GM12878 (cell line): ENCODE measurements around the gene JAGN1. TPM values are rescaled to one million over a fixed set of nuclear protein-coding genes. Genes with fewer than 3 reads are reported as not detected.
"Not testable (repeated sequence)": the region's sequence is repeated elsewhere in the genome, so short reads cannot be mapped to it uniquely, and the experiment has no call there.

Source experiments
- ATAC-seq: fragments of 200-7000 bp; cut with Tn5 transposase; 3 replicates; pipeline ENCODE4 v1.9.1; 2020; ENCODE audit warnings: mild to moderate bottlenecking, moderate library complexity
- BruUV-seq: library from RNA; stranded (reverse); fragments of 400-500 nt; replicated peaks from 2 replicates; lab custom pipeline; 2021; lab: Mats Ljungman, UMichigan
- CTCF ChIA-PET: fragments of 300-600 bp; sonication (Branson Sonifier 250); formaldehyde crosslinking; extraction: SDS; loops from one replicate; lab custom pipeline; 2021; ENCODE audit warnings: inconsistent platforms; lab: Yijun Ruan, JAX
- POLR2A ChIA-PET: fragments of 350-600 bp; formaldehyde crosslinking; extraction: SDS; loops from one replicate; lab custom pipeline; 2021; ENCODE audit warnings: inconsistent platforms; lab: Charles Lee
- RAD21 ChIA-PET: fragments of 300-600 bp; sonication (Branson Sonifier 250); formaldehyde crosslinking; loops from one replicate; lab custom pipeline; 2023; ENCODE audit warnings: antibody characterized with exemption; ENCODE audit not compliant: unreplicated experiment; lab: Charles Lee
- SMC1A ChIA-PET: fragments of 300-600 bp; sonication (Branson Sonifier 250); formaldehyde crosslinking; loops from one replicate; lab custom pipeline; 2023; ENCODE audit not compliant: unreplicated experiment, uncharacterized antibody; lab: Charles Lee
- DNase-seq: peaks from one replicate; pipeline ENCODE4 v3.0.0-alpha.2; 2011; ENCODE audit warnings: low read depth, low spot score
- FAIRE-seq: peaks from 3 replicates; lab custom pipeline; 2011; peaks lifted over from hg19 to GRCh38; lab: Jason Lieb, UNC
- H2AFZ ChIP-seq: 2 replicates; pipeline ENCODE4 v1.6.0; 2011; ENCODE audit warnings: low read depth, low read length, control low read depth; ENCODE audit not compliant: control insufficient read depth
- H3K27ac ChIP-seq: 2 replicates; pipeline ENCODE4 v1.5.1; 2011; ENCODE audit warnings: control low read depth; ENCODE audit not compliant: control insufficient read depth, insufficient read depth
- H3K27me3 ChIP-seq, 2 experiments: replicated peaks in 1 of 2; 2 replicates each; pipeline versions ENCODE4 v1.6.0 to v1.6.1; 2011; ENCODE audit warnings: low read length in 1 of 2; ENCODE audit not compliant: control insufficient read depth in 2 of 2, insufficient read depth in 2 of 2
- H3K36me3 ChIP-seq, 2 experiments: 2 replicates each; pipeline ENCODE4 v1.5.1; 2011; ENCODE audit warnings: low read length in 1 of 2; ENCODE audit not compliant: control insufficient read depth in 2 of 2, insufficient read depth in 2 of 2
- H3K4me1 ChIP-seq: 2 replicates; pipeline ENCODE4 v1.6.1; 2011; ENCODE audit warnings: mild to moderate bottlenecking, low read length, moderate library complexity, mixed read lengths; ENCODE audit not compliant: control insufficient read depth, insufficient read depth
- H3K4me2 ChIP-seq: 2 replicates; pipeline ENCODE4 v1.6.0; 2011; ENCODE audit warnings: control low read depth; ENCODE audit not compliant: control insufficient read depth, insufficient read depth
- H3K4me3 ChIP-seq: fragments of 200-600 bp; sonication (generic); 2 replicates; pipeline ENCODE4 v1.5.1; 2016
- H3K79me2 ChIP-seq: 2 replicates; pipeline ENCODE4 v1.6.0; 2011; ENCODE audit warnings: low read length; ENCODE audit not compliant: control insufficient read depth, insufficient read depth
- H3K9ac ChIP-seq: 2 replicates; pipeline ENCODE4 v1.8.0; 2011; ENCODE audit warnings: low read length, control low read depth, mixed read lengths; ENCODE audit not compliant: control insufficient read depth, insufficient read depth
- H3K9me3 ChIP-seq: replicated peaks from 3 replicates; pipeline ENCODE4 v1.5.1; 2011; ENCODE audit warnings: mild to moderate bottlenecking, low read length; ENCODE audit not compliant: control insufficient read depth, insufficient read depth
- H4K20me1 ChIP-seq: 2 replicates; pipeline ENCODE4 v1.6.0; 2011; ENCODE audit not compliant: control insufficient read depth, insufficient read depth
- ASH2L ChIP-seq: fragments of 300-600, 200-600 bp; sonication (generic); IDR thresholded peaks from 2 replicates; pipeline ENCODE4 v1.6.1; 2017; ENCODE audit warnings: low read depth, mild to moderate bottlenecking, borderline replicate concordance
- BMI1 ChIP-seq: fragments of 450-650 bp; IDR thresholded peaks from 2 replicates; pipeline ENCODE4 v1.6.1; 2016; ENCODE audit warnings: mild to moderate bottlenecking, moderate library complexity, borderline replicate concordance
- CBX5 ChIP-seq: sonication (generic); IDR thresholded peaks from 2 replicates; pipeline ENCODE4 v1.6.1; 2016; ENCODE audit warnings: low read depth, moderate library complexity, mild to moderate bottlenecking, inconsistent platforms
- HCFC1 ChIP-seq: fragments of 150-350 bp; IDR thresholded peaks from 2 replicates; pipeline ENCODE4 v1.6.1; 2014; ENCODE audit warnings: low read length
- LARP7 ChIP-seq: fragments of 450-650 bp; IDR thresholded peaks from 2 replicates; pipeline ENCODE4 v1.6.1; 2017; ENCODE audit warnings: mild to moderate bottlenecking
- NFIC ChIP-seq: IDR thresholded peaks from 2 replicates; pipeline ENCODE4 v1.6.1; 2012; ENCODE audit warnings: low read depth, mild to moderate bottlenecking, inconsistent platforms, low read length, moderate library complexity
- NR2C1 ChIP-seq: fragments of 450-650 bp; IDR thresholded peaks from 2 replicates; pipeline ENCODE4 v1.6.1; 2017; ENCODE audit warnings: antibody characterized with exemption, mild to moderate bottlenecking, moderate library complexity
- POLR2AphosphoS5 ChIP-seq: IDR thresholded peaks from 2 replicates; pipeline ENCODE4 v1.6.1; 2011; ENCODE audit warnings: mild to moderate bottlenecking, low read length, inconsistent platforms
- RFX5 ChIP-seq: IDR thresholded peaks from 2 replicates; pipeline ENCODE4 v1.6.1; 2011; ENCODE audit warnings: low read depth, low read length, improper control_type of control experiment
- STAT3 ChIP-seq: IDR thresholded peaks from 2 replicates; pipeline ENCODE4 v1.6.1; 2011; ENCODE audit warnings: low read depth, low read length, improper control_type of control experiment
- TAF1 ChIP-seq: IDR thresholded peaks from 2 replicates; pipeline ENCODE4 v1.6.1; 2011; ENCODE audit warnings: mild to moderate bottlenecking, low read depth, low read length, borderline replicate concordance
- TCF12 ChIP-seq: IDR thresholded peaks from 2 replicates; pipeline ENCODE4 v1.6.1; 2011; ENCODE audit warnings: low read depth, mild to moderate bottlenecking, low read length
- ZNF274 ChIP-seq: IDR thresholded peaks from one replicate; pipeline ENCODE4 v1.8.0; 2011; ENCODE audit not compliant: insufficient read length, insufficient read depth
- WGBS: methylation state at CpG from one replicate; pipeline ENCODE4 v1.1.6; 2016; ENCODE audit warnings: low lambda C conversion rate; ENCODE audit not compliant: insufficient replicate concordance, insufficient coverage; ENCODE audit errors: missing lambda C conversion rate; 5-methylcytosine and 5-hydroxymethylcytosine counted together
- in situ Hi-C: fragments of 300-500 bp; cut with MboI; formaldehyde crosslinking; loops from 9 replicates; pipeline ENCODE4 v1.14.3; 2018; ENCODE audit warnings: mixed read lengths
- intact Hi-C: fragments of 100-400 bp; cut with micrococcal nuclease; formaldehyde crosslinking; loops from one replicate; pipeline ENCODE4 v1.14.2; 2022; ENCODE audit not compliant: unreplicated experiment
- polyA plus RNA-seq, 11 experiments: library from polyadenylated mRNA; depleted of rRNA in 4 of 11; unstranded in 6 of 11; stranded (reverse) in 5 of 11; fragments of >200 nt; fragmentation: Nextera tagmentation in 4 of 11; fragmentation: Illumina TruSeq in 1 of 11; extraction: Ambion mirVana in 4 of 11; extraction: Trizol in 1 of 11; gene quantifications; 1 replicate in 1 of 11; 2 replicates in 10 of 11; pipeline versions ENCODE4 v1.2.1 to v1.2.3, GENCODE V29; 2011 to 2016; ENCODE audit warnings: inconsistent platforms in 2 of 11, missing spikeins in 2 of 11, low read depth in 1 of 11
- total RNA-seq, 4 experiments: library from RNA; depleted of rRNA in 3 of 4; stranded (reverse); fragments of >200 nt in 3 of 4; fragmentation: Illumina TruSeq in 1 of 4; extraction: Trizol in 1 of 4; gene quantifications; 2 replicates each; pipeline versions ENCODE4 v1.2.1 to v1.2.3, GENCODE V29; 2013 to 2021

The JAGN1 gene
- total and polyA plus RNA-seq, 10 of the 15 experiments (the other 5 are each of a cell fraction or from before 2014, with no cell fraction given) = 23.3 to 56.0 (median 35.4) TPM

- FAIRE-seq (no peak), ATAC-seq (no peak), DNase-seq (no peak)
- H3K4me3 ChIP-seq = no peak overlapping the region
- 48% methylated on average over 6 of the region's 6 CpGs for WGBS
- ChIA-PET SMC1A (interaction anchor here (1.2 kb wide), 1 partner anchor 84 kb away, joined by 3 read pairs; no protein-coding TSS in a partner anchor), POLR2A (interaction anchor here (0.6 kb wide), 1 partner anchor 345 kb away, joined by 3 read pairs; no protein-coding TSS in a partner anchor), CTCF (interaction anchor here (1.5 to 4.2 kb wide), 2 partner anchors 33 to 85 kb away, joined by 4 to 24 read pairs; partner anchors contain the start of genes CIDEC and CRELD1), RAD21 (interaction anchor here (1.4 to 1.6 kb wide), 2 partner anchors 86 to 475 kb away, joined by 5 to 6 read pairs; partner anchors contain the start of gene CRELD1)
- H3K4me2 ChIP-seq = no peak overlapping the region
- H3K79me2 ChIP-seq = peaks cover 8% of the 10 kb centered on the region
- H3K4me1 ChIP-seq = peaks cover 11% of the 10 kb centered on the region
- intact Hi-C loops (no loop called here), in situ Hi-C loops (no loop called here)
- H3K27me3 ChIP-seq = no peaks in the 10 kb centered on the region
- no peak overlapping the region for H3K9ac ChIP-seq
- no peaks in the 10 kb centered on the region for H3K36me3 ChIP-seq
- no peaks in the 10 kb centered on the region for H3K9me3 ChIP-seq
- H4K20me1 ChIP-seq = no peaks in the 10 kb centered on the region
- H2AFZ ChIP-seq = no peak overlapping the region
- no TSS peak for BruUV-seq
- TF ChIP-seq STAT3 = no peak
- no peak for TF ChIP-seq ASH2L
- TF ChIP-seq ZNF274 = no peak
- no peak for TF ChIP-seq TCF12
- no peak for TF ChIP-seq TAF1
- no peak for TF ChIP-seq NFIC
- no peak for TF ChIP-seq RFX5
- TF ChIP-seq HCFC1 = no peak
- TF ChIP-seq BMI1 = no peak
- TF ChIP-seq CBX5 = no peak
- TF ChIP-seq LARP7 = no peak
- no peak for TF ChIP-seq NR2C1
- no peak for TF ChIP-seq POLR2AphosphoS5
- H3K27ac ChIP-seq = no peak overlapping the region
Observed at GRCh38 chr3:9846931-9847488, 43.4 kb upstream of the JAGN1 start.

- H3K4me2 ChIP-seq, POLR2A ChIA-PET, H3K4me1 ChIP-seq, SMC1A ChIA-PET, H3K36me3 ChIP-seq, H3K27me3 ChIP-seq, H3K27ac ChIP-seq, intact Hi-C loops, FAIRE-seq, H3K9me3 ChIP-seq, H3K9ac ChIP-seq, RAD21 ChIA-PET, ATAC-seq, DNase-seq, H2AFZ ChIP-seq, H3K79me2 ChIP-seq, H4K20me1 ChIP-seq, BruUV-seq, in situ Hi-C loops, H3K4me3 ChIP-seq: not testable (repeated sequence)
- CTCF ChIA-PET = interaction anchor here (0.6 to 1.3 kb wide), 4 partner anchors 43 to 376 kb away, joined by 3 to 10 read pairs (median 4); partner anchors contain the start of gene JAGN1
- 47% methylated on average over 7 of the region's 9 CpGs for WGBS
Observed at GRCh38 chr3:9847870-9848269, 42.5 kb upstream of the JAGN1 start.
